Activated naive CD8-positive, alpha-beta T cell treated with anti-CD3 and anti-CD28 coated beads, Interleukin-2, amount 50 U/mL, for 16 hours (primary cell): Measurements from ENCODE around the gene IMPDH2.
A peak's percentile ranks its signal among the peaks of the same experiment; 100 is the strongest.

Source experiments
- DNase-seq: peaks from one replicate; pipeline ENCODE4 v3.0.0-alpha.2; 2020; ENCODE audit warnings: low read depth, low spot score

IMPDH2 gene

GRCh38 chr3:49028673-49029562, at the start of gene IMPDH2:
TSS of gene IMPDH2 (minus strand) at chr3:49029398. CDS start at chr3:49029350, 48 bp downstream.
- DNase-seq, result peak; percentile 84

- DNase-seq, result no peak
These were observed 47.4 kb upstream of the IMPDH2 start for GRCh38 chr3:49076646-49077045.

GRCh38 chr3:49076116-49076515, 46.9 kb upstream of the IMPDH2 start:
- no peak for DNase-seq

- DNase-seq, result no peak
These were observed 28.8 kb upstream of the IMPDH2 start for GRCh38 chr3:49058011-49058410.

- no peak for DNase-seq
These were observed 28.1 kb upstream of the IMPDH2 start for GRCh38 chr3:49057268-49057667.

GRCh38 chr3:49054344-49054862, 25.2 kb upstream of the IMPDH2 start:
- DNase-seq, result no peak

- DNase-seq, result no peak
These were observed 24.3 kb upstream of the IMPDH2 start for GRCh38 chr3:49053543-49053942.

GRCh38 chr3:49035281-49035680, 6.1 kb upstream of the IMPDH2 start:
- DNase-seq, result no peak

- DNase-seq, result no peak
These were observed 5.5 kb upstream of the IMPDH2 start for GRCh38 chr3:49034650-49035049.

GRCh38 chr3:49032646-49033304, 3.6 kb upstream of the IMPDH2 start:
- DNase-seq, result no peak

- DNase-seq, result no peak
These were observed 1.1 kb upstream of the IMPDH2 start for GRCh38 chr3:49030321-49030720.

GRCh38 chr3:49029563-49029884, 326 bp upstream of the IMPDH2 start:
- no peak for DNase-seq

GRCh38 chr3:49028298-49028672, 913 bp downstream of the IMPDH2 start:
- DNase-seq, result no peak

- no peak for DNase-seq
These were observed 1.6 kb downstream of the IMPDH2 start for GRCh38 chr3:49027634-49028033.

GRCh38 chr3:49026536-49026935, 2.7 kb downstream of the IMPDH2 start:
- DNase-seq, result no peak

GRCh38 chr3:49025793-49026520, 3.2 kb downstream of the IMPDH2 start:
- no peak for DNase-seq

GRCh38 chr3:49025005-49025792, 4.0 kb downstream of the IMPDH2 start:
- DNase-seq, result no peak

- DNase-seq, result no peak
These were observed 4.7 kb downstream of the IMPDH2 start for GRCh38 chr3:49024449-49024848.

- DNase-seq, result no peak
These were observed 5.4 kb downstream of the IMPDH2 start for GRCh38 chr3:49023775-49024174.

- DNase-seq, result no peak
These were observed 6.5 kb downstream of the IMPDH2 start for GRCh38 chr3:49022688-49023171.
